Nephron (organoid): ENCODE measurements around the gene RYR2.

Experiments used
- H3K27ac Mint-ChIP-seq, 3 experiments: 2 replicates each; pipeline ENCODE4 v1.8.0; 2020; ENCODE audit warnings: mixed read lengths in 3 of 3, mild to moderate bottlenecking in 2 of 3, moderate library complexity in 1 of 3
- H3K27me3 Mint-ChIP-seq: 2 replicates; pipeline ENCODE4 v1.8.0; 2021; ENCODE audit warnings: low read depth, mild to moderate bottlenecking, moderate library complexity, mixed read lengths
- H3K36me3 Mint-ChIP-seq: 2 replicates; pipeline ENCODE4 v1.8.0; 2020; ENCODE audit warnings: low read depth, mixed read lengths
- H3K4me1 Mint-ChIP-seq: 2 replicates; pipeline ENCODE4 v1.8.0; 2020; ENCODE audit warnings: mixed read lengths
- H3K4me3 Mint-ChIP-seq, 3 experiments: 2 replicates each; pipeline ENCODE4 v1.8.0; 2020; ENCODE audit warnings: mild to moderate bottlenecking in 3 of 3, mixed read lengths in 3 of 3, moderate library complexity in 2 of 3
- H3K9me3 Mint-ChIP-seq: 2 replicates; pipeline ENCODE4 v1.8.0; 2020; ENCODE audit warnings: mixed read lengths
- TF ChIP-seq, protein P1 (sequence below), 3 experiments: fragments of 200-600 bp; sonication (generic); IDR thresholded peaks; one replicate each; pipeline ENCODE4 v1.5.0; 2021; ENCODE audit warnings: antibody characterized with exemption in 3 of 3; ENCODE audit not compliant: unreplicated experiment in 3 of 3

Gene RYR2

GRCh38 chr1:237390823-237391222 lies 348.8 kb downstream of the RYR2 start:
- no peak overlapping the region for H3K27ac Mint-ChIP-seq
- H3K4me3 Mint-ChIP-seq: no peak overlapping the region
- H3K4me1 Mint-ChIP-seq: peaks cover 17% of the 10 kb centered on the region
- H3K27me3 Mint-ChIP-seq: peaks cover 3% of the 10 kb centered on the region
- H3K9me3 Mint-ChIP-seq: peaks cover 3% of the 10 kb centered on the region
- TF ChIP-seq, protein P1, sequence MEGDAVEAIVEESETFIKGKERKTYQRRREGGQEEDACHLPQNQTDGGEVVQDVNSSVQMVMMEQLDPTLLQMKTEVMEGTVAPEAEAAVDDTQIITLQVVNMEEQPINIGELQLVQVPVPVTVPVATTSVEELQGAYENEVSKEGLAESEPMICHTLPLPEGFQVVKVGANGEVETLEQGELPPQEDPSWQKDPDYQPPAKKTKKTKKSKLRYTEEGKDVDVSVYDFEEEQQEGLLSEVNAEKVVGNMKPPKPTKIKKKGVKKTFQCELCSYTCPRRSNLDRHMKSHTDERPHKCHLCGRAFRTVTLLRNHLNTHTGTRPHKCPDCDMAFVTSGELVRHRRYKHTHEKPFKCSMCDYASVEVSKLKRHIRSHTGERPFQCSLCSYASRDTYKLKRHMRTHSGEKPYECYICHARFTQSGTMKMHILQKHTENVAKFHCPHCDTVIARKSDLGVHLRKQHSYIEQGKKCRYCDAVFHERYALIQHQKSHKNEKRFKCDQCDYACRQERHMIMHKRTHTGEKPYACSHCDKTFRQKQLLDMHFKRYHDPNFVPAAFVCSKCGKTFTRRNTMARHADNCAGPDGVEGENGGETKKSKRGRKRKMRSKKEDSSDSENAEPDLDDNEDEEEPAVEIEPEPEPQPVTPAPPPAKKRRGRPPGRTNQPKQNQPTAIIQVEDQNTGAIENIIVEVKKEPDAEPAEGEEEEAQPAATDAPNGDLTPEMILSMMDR (IDR thresholded peaks at IDR 0.05; ENCODE audit: unreplicated experiment in 3 of 3): no peak
- H3K36me3 Mint-ChIP-seq: no peaks in the 10 kb centered on the region

DNA sequence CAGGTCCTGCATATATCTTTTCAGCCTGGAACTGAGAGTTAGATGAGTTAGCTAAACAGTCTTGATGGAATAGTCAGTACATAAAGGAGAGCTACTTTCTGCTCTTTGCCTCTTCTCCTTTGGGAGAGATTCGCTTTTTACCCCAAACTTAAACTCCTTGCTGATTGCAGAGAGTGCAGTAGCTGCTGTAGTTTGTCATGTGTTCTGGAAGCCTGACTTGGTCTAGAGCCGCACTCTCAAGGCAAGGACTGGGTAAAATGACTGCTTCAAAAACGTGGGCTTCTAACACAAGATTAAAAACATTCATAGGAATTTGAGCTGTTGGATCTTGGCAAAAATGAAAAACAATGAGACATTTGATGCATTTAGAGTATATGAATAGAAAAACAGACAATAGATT lies 351.6 kb downstream of the RYR2 start:
- H3K27me3 Mint-ChIP-seq: peaks cover 3% of the 10 kb centered on the region
- peaks cover 7% of the 10 kb centered on the region for H3K9me3 Mint-ChIP-seq
- H3K36me3 Mint-ChIP-seq: no peaks in the 10 kb centered on the region
- TF ChIP-seq, protein P1 (IDR thresholded peaks at IDR 0.05; ENCODE audit: unreplicated experiment in 3 of 3): no peak
- peaks cover 26% of the 10 kb centered on the region for H3K4me1 Mint-ChIP-seq
- H3K4me3 Mint-ChIP-seq: no peak overlapping the region
- H3K27ac Mint-ChIP-seq: peak overlapping the region in 1 of 3 experiments; percentile 37

DNA sequence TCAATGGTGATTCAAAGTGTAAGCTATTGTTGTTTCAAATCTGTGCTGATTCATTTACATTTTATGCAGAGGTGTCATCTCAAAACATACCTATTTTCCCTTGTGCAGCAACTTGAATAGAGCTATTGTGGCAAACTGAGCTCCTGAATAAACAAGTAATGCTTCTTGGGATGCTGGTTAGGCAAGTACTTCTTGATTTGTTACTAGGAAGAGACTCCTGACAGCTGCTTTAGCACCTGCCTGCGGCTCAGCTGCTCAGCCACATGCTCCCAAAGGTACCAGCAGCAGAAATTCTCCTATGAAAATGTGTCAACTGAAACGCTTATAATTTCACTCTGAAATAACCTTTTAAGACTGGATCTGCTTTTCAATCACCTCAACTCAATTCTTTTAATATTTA lies 352.3 kb downstream of the RYR2 start:
- Mint-ChIP-seq H3K36me3 (no peaks in the 10 kb centered on the region), H3K9me3 (peaks cover 9% of the 10 kb centered on the region), H3K27me3 (peaks cover 3% of the 10 kb centered on the region), H3K4me3 (no peak overlapping the region), H3K27ac (peak overlapping the region in 1 of 3 experiments; percentile 37), H3K4me1 (peaks cover 26% of the 10 kb centered on the region)
- TF ChIP-seq, protein P1 (IDR thresholded peaks at IDR 0.05; ENCODE audit: unreplicated experiment in 3 of 3): no peak

DNA sequence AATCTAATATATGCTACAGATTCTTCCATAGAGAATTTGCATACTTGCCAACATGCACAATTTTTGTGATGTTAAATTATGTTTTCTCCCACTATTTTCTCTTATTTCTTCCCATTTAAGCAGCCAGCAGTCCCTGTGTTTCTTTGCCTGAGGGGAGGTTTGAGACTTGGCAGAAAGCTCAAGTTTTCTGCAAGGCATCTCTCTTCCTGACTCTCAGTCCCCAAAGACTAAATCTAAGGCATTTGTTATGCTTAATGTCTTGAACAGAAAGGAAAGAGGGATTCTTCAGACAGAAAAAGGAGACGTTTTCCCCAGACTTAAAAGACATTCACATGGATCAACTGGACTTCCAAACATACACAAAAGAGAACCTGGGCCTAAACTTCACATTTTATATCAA lies 354.4 kb downstream of the RYR2 start:
- Mint-ChIP-seq H3K4me3 (peak overlapping the region in 1 of 3 experiments; percentile 19), H3K4me1 (peaks cover 26% of the 10 kb centered on the region), H3K27ac (peak overlapping the region; percentile 37 to 95 (median 51)), H3K9me3 (peaks cover 24% of the 10 kb centered on the region), H3K36me3 (no peaks in the 10 kb centered on the region), H3K27me3 (peaks cover 3% of the 10 kb centered on the region)
- TF ChIP-seq, protein P1 (IDR thresholded peaks at IDR 0.05; ENCODE audit: unreplicated experiment in 3 of 3): no peak

- Mint-ChIP-seq H3K27me3 (peaks cover 7% of the 10 kb centered on the region), H3K4me1 (peaks cover 26% of the 10 kb centered on the region), H3K36me3 (no peaks in the 10 kb centered on the region), H3K9me3 (peaks cover 32% of the 10 kb centered on the region), H3K27ac (no peak overlapping the region), H3K4me3 (no peak overlapping the region)
- TF ChIP-seq, protein P1 (IDR thresholded peaks at IDR 0.05; ENCODE audit: unreplicated experiment in 3 of 3): no peak
Measured at GRCh38 chr1:237398751-237399150, 356.8 kb downstream of the RYR2 start.

GRCh38 chr1:237405912-237406311 lies 363.9 kb downstream of the RYR2 start:
- TF ChIP-seq, protein P1 (IDR thresholded peaks at IDR 0.05; ENCODE audit: unreplicated experiment in 3 of 3): no peak
- Mint-ChIP-seq H3K4me3 (no peak overlapping the region), H3K36me3 (no peaks in the 10 kb centered on the region), H3K9me3 (peaks cover 15% of the 10 kb centered on the region), H3K27me3 (peaks cover 4% of the 10 kb centered on the region), H3K27ac (no peak overlapping the region), H3K4me1 (no peaks in the 10 kb centered on the region)
